Uterus (tissue), 4 donors: ENCODE measurements around the gene RNF186. TPM values are rescaled to one million over a fixed set of nuclear protein-coding genes. Genes with fewer than 3 reads are reported as not detected.

Source experiments
- DNase-seq, 2 donors: peaks; one replicate each; pipeline ENCODE4 v3.0.0-alpha.2; 2019 to 2020
- H3K27ac ChIP-seq, 2 donors: fragments of 200-600 bp; sonication (generic); 1 replicate in 1 of 2; 2 replicates in 1 of 2; pipeline ENCODE4 v1.5.1; 2016 to 2018
- H3K27me3 ChIP-seq, 2 donors: fragments of 200-600 bp; sonication (generic); one replicate each; pipeline ENCODE4 v1.5.1; 2018 to 2019; ENCODE audit warnings: control low read depth in 1 of 2
- H3K36me3 ChIP-seq, 2 donors: fragments of 200-600 bp; sonication (generic); one replicate each; pipeline ENCODE4 v1.5.1; 2019; ENCODE audit warnings: control low read depth in 1 of 2
- H3K4me1 ChIP-seq, 2 donors: fragments of 200-600 bp; sonication (generic); one replicate each; pipeline ENCODE4 v1.5.1; 2018 to 2019; ENCODE audit warnings: control low read depth in 1 of 2
- H3K4me3 ChIP-seq, 2 donors: fragments of 200-600 bp; sonication (generic); 1 replicate in 1 of 2; 2 replicates in 1 of 2; pipeline ENCODE4 v1.5.1; 2018 to 2019; ENCODE audit warnings: mild to moderate bottlenecking in 1 of 2
- H3K9me3 ChIP-seq, 2 donors: fragments of 200-600 bp; sonication (generic); one replicate each; pipeline ENCODE4 v1.5.1; 2019; ENCODE audit warnings: control low read depth in 1 of 2
- CTCF ChIP-seq, 4 experiments: fragments of 200-600 bp in 2 of 4; fragments of 450-650 bp in 2 of 4; sonication (generic) in 2 of 4; IDR thresholded peaks; one replicate each; pipeline ENCODE4 v1.5.1; 2016 to 2019; ENCODE audit warnings: antibody characterized with exemption in 4 of 4, mild to moderate bottlenecking in 2 of 4, moderate library complexity in 1 of 4
- POLR2A ChIP-seq, 2 donors: fragments of 450-650 bp; IDR thresholded peaks; one replicate each; pipeline ENCODE4 v1.6.1; 2016; ENCODE audit warnings: antibody characterized with exemption in 2 of 2, mild to moderate bottlenecking in 1 of 2, moderate library complexity in 1 of 2
- intact Hi-C: fragments of 100-400 bp; cut with DNase I; formaldehyde crosslinking; loops from one replicate; pipeline ENCODE4 v1.15.1; 2023; ENCODE audit warnings: low total_unique reads
- total RNA-seq, 4 donors: library from RNA; depleted of rRNA in 3 of 4; stranded (reverse); fragments of >200 nt in 3 of 4; gene quantifications; one replicate each; pipeline versions ENCODE4 v1.1.0 to v1.2.4, GENCODE V29; 2014 to 2023
- donor health status: DM: yes; HTN: yes; CAD: no.

The RNF186 gene
- total RNA-seq, 4 donors from 2014 or later, result 0.29 TPM; not detected in 3

- H3K4me3 ChIP-seq, result no peak overlapping the region
- no peak overlapping the region for H3K27ac ChIP-seq
- H3K4me1 ChIP-seq, result no peaks in the 10 kb centered on the region
- H3K36me3 ChIP-seq, result no peaks in the 10 kb centered on the region
- H3K27me3 ChIP-seq, result no peaks in the 10 kb centered on the region
- H3K9me3 ChIP-seq, result no peaks in the 10 kb centered on the region
- no peak for DNase-seq
- intact Hi-C loops, result no loop called here
- TF ChIP-seq POLR2A (IDR thresholded peaks at IDR 0.05) (no peak), CTCF (IDR thresholded peaks at IDR 0.05) (no peak)
Observed at GRCh38 chr1:19775831-19776230, 39.3 kb downstream of the RNF186 start.

- H3K9me3 ChIP-seq, result no peaks in the 10 kb centered on the region
- no peaks in the 10 kb centered on the region for H3K36me3 ChIP-seq
- no peak overlapping the region for H3K4me3 ChIP-seq
- H3K27ac ChIP-seq, result no peak overlapping the region
- H3K27me3 ChIP-seq, result no peaks in the 10 kb centered on the region
- DNase-seq, result no peak
- intact Hi-C loops, result no loop called here
- TF ChIP-seq CTCF (IDR thresholded peaks at IDR 0.05) (no peak), POLR2A (IDR thresholded peaks at IDR 0.05) (no peak)
- H3K4me1 ChIP-seq, result no peaks in the 10 kb centered on the region
Observed at GRCh38 chr1:19775317-19775716, 39.8 kb downstream of the RNF186 start.

- H3K27ac ChIP-seq, result no peak overlapping the region
- no peak overlapping the region for H3K4me3 ChIP-seq
- no peaks in the 10 kb centered on the region for H3K36me3 ChIP-seq
- intact Hi-C loops, result no loop called here
- no peaks in the 10 kb centered on the region for H3K27me3 ChIP-seq
- H3K4me1 ChIP-seq, result no peaks in the 10 kb centered on the region
- DNase-seq, result no peak
- H3K9me3 ChIP-seq, result no peaks in the 10 kb centered on the region
- TF ChIP-seq POLR2A (IDR thresholded peaks at IDR 0.05), result no peak
- TF ChIP-seq CTCF (IDR thresholded peaks at IDR 0.05), result no peak
Observed at GRCh38 chr1:19774180-19774785, 40.8 kb downstream of the RNF186 start.

- intact Hi-C loops, result no loop called here
- no peak overlapping the region for H3K4me3 ChIP-seq
- H3K9me3 ChIP-seq, result no peaks in the 10 kb centered on the region
- TF ChIP-seq CTCF (IDR thresholded peaks at IDR 0.05) (no peak), POLR2A (IDR thresholded peaks at IDR 0.05) (no peak)
- H3K27ac ChIP-seq, result no peak overlapping the region
- H3K4me1 ChIP-seq, result no peaks in the 10 kb centered on the region
- no peaks in the 10 kb centered on the region for H3K36me3 ChIP-seq
- no peaks in the 10 kb centered on the region for H3K27me3 ChIP-seq
- no peak for DNase-seq
Observed at GRCh38 chr1:19773485-19773884, 41.6 kb downstream of the RNF186 start.

GRCh38 chr1:19772053-19772452 lies 43.0 kb downstream of the RNF186 start:
- Histone ChIP-seq H3K27me3 (no peaks in the 10 kb centered on the region), H3K9me3 (no peaks in the 10 kb centered on the region), H3K36me3 (no peaks in the 10 kb centered on the region), H3K27ac (no peak overlapping the region), H3K4me1 (no peaks in the 10 kb centered on the region), H3K4me3 (no peak overlapping the region)
- TF ChIP-seq POLR2A (IDR thresholded peaks at IDR 0.05) (no peak), CTCF (IDR thresholded peaks at IDR 0.05) (no peak)
- no peak for DNase-seq
- intact Hi-C loops, result no loop called here
